Calu3 (cell line): ENCODE data around the gene CILP2. TPM values are rescaled to one million over a fixed set of nuclear protein-coding genes. Genes with fewer than 3 reads are reported as not detected.

Source experiments
- BruUV-seq: library from RNA; stranded (reverse); fragments of 400-500 nt; replicated peaks from 2 replicates; lab custom pipeline; 2021; lab: Mats Ljungman, UMichigan
- CTCF ChIA-PET: fragments of 300-600 bp; sonication (Branson Sonifier 250); formaldehyde crosslinking; loops from one replicate; lab custom pipeline; 2022; ENCODE audit warnings: antibody characterized with exemption; lab: Charles Lee
- DNase-seq: peaks from one replicate; pipeline ENCODE4 v3.0.0; 2022
- H3K27ac Mint-ChIP-seq: one replicate; pipeline ENCODE4 v1.8.0; 2022; ENCODE audit warnings: mixed read lengths; ENCODE audit not compliant: unreplicated experiment
- H3K27me3 Mint-ChIP-seq: one replicate; pipeline ENCODE4 v1.8.0; 2022; ENCODE audit warnings: mixed read lengths; ENCODE audit not compliant: unreplicated experiment
- H3K36me3 Mint-ChIP-seq: one replicate; pipeline ENCODE4 v1.8.0; 2022; ENCODE audit warnings: mild to moderate bottlenecking, moderate library complexity, mixed read lengths; ENCODE audit not compliant: insufficient read depth, unreplicated experiment
- H3K4me1 Mint-ChIP-seq: one replicate; pipeline ENCODE4 v1.8.0; 2022; ENCODE audit warnings: mild to moderate bottlenecking, low read depth, mixed read lengths; ENCODE audit not compliant: unreplicated experiment
- H3K4me3 Mint-ChIP-seq: one replicate; pipeline ENCODE4 v1.8.0; 2022; ENCODE audit warnings: mild to moderate bottlenecking, low read depth, moderate library complexity, mixed read lengths; ENCODE audit not compliant: unreplicated experiment
- H3K9me3 Mint-ChIP-seq: one replicate; pipeline ENCODE4 v1.8.0; 2022; ENCODE audit warnings: low read depth, mixed read lengths; ENCODE audit not compliant: unreplicated experiment
- CTCF ChIP-seq: fragments of 200-600 bp; IDR thresholded peaks from one replicate; pipeline ENCODE4 v1.8.0; 2022; ENCODE audit warnings: antibody characterized with exemption; ENCODE audit not compliant: unreplicated experiment
- intact Hi-C: fragments of 100-400 bp; cut with micrococcal nuclease; formaldehyde crosslinking; loops from one replicate; pipeline ENCODE4 v1.10.0; 2022; ENCODE audit not compliant: unreplicated experiment
- total RNA-seq: library from RNA; stranded (reverse); gene quantifications from 2 replicates; pipeline ENCODE4 v1.2.3, GENCODE V29; 2022

The CILP2 gene
- total RNA-seq, 1 experiment from 2014 or later: 1.3 TPM

GRCh38 chr19:19543640-19544039 is 5.6 kb downstream of the CILP2 start:
- Mint-ChIP-seq H3K9me3 (no peaks in the 10 kb centered on the region), H3K4me3 (no peak overlapping the region), H3K27ac (no peak overlapping the region), H3K36me3 (no peaks in the 10 kb centered on the region), H3K27me3 (peaks cover 9% of the 10 kb centered on the region), H3K4me1 (no peaks in the 10 kb centered on the region)
- TF ChIP-seq CTCF: no peak
- CTCF ChIA-PET: interaction anchor here (0.6 kb wide), 1 partner anchor 9 kb away, joined by 3 read pairs; no protein-coding TSS in a partner anchor
- BruUV-seq: no TSS peak
- no peak for DNase-seq
- intact Hi-C loops: no loop called here

DNA sequence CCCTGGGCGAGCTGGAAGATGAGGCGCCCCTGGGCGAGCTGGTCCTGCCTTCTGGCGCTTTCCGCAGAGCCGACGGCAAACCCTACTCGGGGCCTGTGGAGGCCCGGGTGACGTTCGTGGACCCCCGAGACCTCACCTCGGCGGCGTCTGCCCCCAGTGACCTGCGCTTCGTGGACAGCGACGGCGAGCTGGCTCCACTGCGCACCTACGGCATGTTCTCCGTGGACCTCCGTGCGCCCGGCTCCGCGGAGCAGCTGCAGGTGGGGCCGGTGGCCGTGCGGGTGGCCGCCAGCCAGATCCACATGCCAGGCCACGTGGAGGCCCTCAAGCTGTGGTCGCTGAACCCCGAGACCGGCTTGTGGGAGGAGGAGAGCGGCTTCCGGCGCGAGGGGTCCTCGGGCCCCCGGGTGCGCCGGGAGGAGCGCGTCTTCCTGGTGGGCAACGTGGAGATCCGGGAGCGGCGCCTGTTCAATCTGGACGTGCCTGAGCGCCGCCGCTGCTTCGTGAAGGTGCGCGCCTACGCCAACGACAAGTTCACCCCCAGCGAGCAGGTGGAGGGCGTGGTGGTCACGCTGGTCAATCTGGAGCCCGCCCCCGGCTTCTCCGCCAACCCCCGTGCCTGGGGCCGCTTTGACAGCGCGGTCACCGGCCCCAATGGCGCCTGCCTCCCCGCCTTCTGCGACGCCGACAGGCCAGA is 6.3 kb downstream of the CILP2 start:
- CTCF ChIA-PET: no interaction called here
- Mint-ChIP-seq H3K27ac (no peak overlapping the region), H3K9me3 (no peaks in the 10 kb centered on the region), H3K27me3 (peaks cover 11% of the 10 kb centered on the region), H3K4me1 (no peaks in the 10 kb centered on the region), H3K4me3 (no peak overlapping the region), H3K36me3 (no peaks in the 10 kb centered on the region)
- no peak for TF ChIP-seq CTCF
- no TSS peak for BruUV-seq
- DNase-seq: no peak
- intact Hi-C loops: no loop called here

DNA sequence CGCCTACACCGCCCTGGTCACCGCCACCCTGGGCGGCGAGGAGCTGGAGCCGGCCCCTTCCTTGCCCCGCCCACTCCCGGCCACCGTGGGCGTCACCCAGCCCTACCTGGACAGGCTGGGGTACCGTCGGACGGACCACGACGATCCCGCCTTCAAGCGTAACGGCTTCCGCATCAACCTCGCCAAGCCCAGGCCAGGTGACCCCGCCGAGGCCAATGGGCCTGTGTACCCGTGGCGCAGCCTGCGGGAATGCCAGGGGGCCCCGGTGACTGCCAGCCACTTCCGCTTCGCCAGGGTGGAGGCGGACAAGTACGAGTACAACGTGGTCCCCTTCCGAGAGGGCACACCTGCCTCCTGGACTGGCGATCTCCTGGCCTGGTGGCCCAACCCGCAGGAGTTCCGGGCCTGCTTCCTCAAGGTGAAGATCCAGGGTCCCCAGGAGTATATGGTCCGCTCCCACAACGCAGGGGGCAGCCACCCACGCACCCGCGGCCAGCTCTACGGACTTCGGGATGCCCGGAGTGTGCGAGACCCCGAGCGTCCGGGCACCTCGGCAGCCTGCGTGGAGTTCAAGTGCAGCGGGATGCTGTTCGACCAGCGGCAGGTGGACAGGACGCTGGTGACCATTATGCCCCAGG is 7.0 kb downstream of the CILP2 start:
- DNase-seq: no peak
- H3K36me3 Mint-ChIP-seq: no peaks in the 10 kb centered on the region
- no peak overlapping the region for H3K27ac Mint-ChIP-seq
- no TSS peak for BruUV-seq
- TF ChIP-seq CTCF: no peak
- H3K4me3 Mint-ChIP-seq: no peak overlapping the region
- no peaks in the 10 kb centered on the region for H3K4me1 Mint-ChIP-seq
- peaks cover 14% of the 10 kb centered on the region for H3K27me3 Mint-ChIP-seq
- CTCF ChIA-PET: no interaction called here
- intact Hi-C loops: no loop called here
- H3K9me3 Mint-ChIP-seq: no peaks in the 10 kb centered on the region

DNA sequence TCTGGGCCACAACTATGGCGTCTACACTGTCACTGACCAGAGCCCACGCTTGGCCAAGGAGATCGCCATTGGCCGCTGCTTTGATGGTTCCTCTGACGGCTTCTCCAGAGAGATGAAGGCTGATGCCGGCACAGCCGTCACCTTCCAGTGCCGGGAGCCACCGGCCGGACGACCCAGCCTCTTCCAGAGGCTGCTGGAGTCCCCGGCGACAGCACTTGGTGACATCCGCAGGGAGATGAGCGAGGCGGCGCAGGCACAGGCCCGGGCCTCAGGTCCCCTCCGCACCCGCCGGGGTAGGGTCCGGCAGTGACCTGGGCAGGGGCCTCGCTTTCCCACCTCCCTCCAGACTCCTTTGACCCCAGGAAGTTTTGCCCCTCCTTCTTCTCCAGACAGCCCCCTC is 7.6 kb downstream of the CILP2 start:
- no TSS peak for BruUV-seq
- Mint-ChIP-seq H3K36me3 (peaks cover 4% of the 10 kb centered on the region), H3K27me3 (peaks cover 14% of the 10 kb centered on the region), H3K4me3 (no peak overlapping the region), H3K27ac (no peak overlapping the region), H3K4me1 (no peaks in the 10 kb centered on the region), H3K9me3 (no peaks in the 10 kb centered on the region)
- CTCF ChIA-PET: no interaction called here
- TF ChIP-seq CTCF: no peak
- intact Hi-C loops: no loop called here
- DNase-seq: no peak
